ENCODE measurements around the gene KCNQ1.

The KCNQ1 gene

GRCh38 chr11:2761131-2762030 is 316.6 kb downstream of the KCNQ1 start:
- no peak overlapping the region for H3K4me3 ChIP-seq (ENCODE audit: low read length)
- no peak for DNase-seq (ENCODE audit: low read depth)
- no peak for TF ChIP-seq CTCF (IDR thresholded peaks at IDR 0.05; ENCODE audit: insufficient read depth, low read depth, low read length, missing control alignments)

- DNase-seq (ENCODE audit: low read depth), result no peak
- TF ChIP-seq CTCF (IDR thresholded peaks at IDR 0.05; ENCODE audit: insufficient read depth, low read depth, low read length, missing control alignments), result no peak
- H3K4me3 ChIP-seq (ENCODE audit: low read length), result no peak overlapping the region
These were observed 317.2 kb downstream of the KCNQ1 start for GRCh38 chr11:2762031-2762380.

GRCh38 chr11:2762451-2762850 is 317.6 kb downstream of the KCNQ1 start:
- DNase-seq (ENCODE audit: low read depth), result no peak
- no peak for TF ChIP-seq CTCF (IDR thresholded peaks at IDR 0.05; ENCODE audit: insufficient read depth, low read depth, low read length, missing control alignments)
- H3K4me3 ChIP-seq (ENCODE audit: low read length), result no peak overlapping the region

- DNase-seq (ENCODE audit: low read depth), result no peak
- no peak for TF ChIP-seq CTCF (IDR thresholded peaks at IDR 0.05; ENCODE audit: insufficient read depth, low read depth, low read length, missing control alignments)
- no peak overlapping the region for H3K4me3 ChIP-seq (ENCODE audit: low read length)
These were observed 319.2 kb downstream of the KCNQ1 start for GRCh38 chr11:2763984-2764383.

GRCh38 chr11:2765491-2765890 is 320.7 kb downstream of the KCNQ1 start:
- no peak overlapping the region for H3K4me3 ChIP-seq (ENCODE audit: low read length)
- no peak for TF ChIP-seq CTCF (IDR thresholded peaks at IDR 0.05; ENCODE audit: insufficient read depth, low read depth, low read length, missing control alignments)
- no peak for DNase-seq (ENCODE audit: low read depth)

GRCh38 chr11:2766166-2766565 is 321.4 kb downstream of the KCNQ1 start:
- H3K4me3 ChIP-seq (ENCODE audit: low read length), result no peak overlapping the region
- DNase-seq (ENCODE audit: low read depth), result no peak
- no peak for TF ChIP-seq CTCF (IDR thresholded peaks at IDR 0.05; ENCODE audit: insufficient read depth, low read depth, low read length, missing control alignments)

GRCh38 chr11:2767071-2767470 is 322.3 kb downstream of the KCNQ1 start:
- DNase-seq (ENCODE audit: low read depth), result no peak
- H3K4me3 ChIP-seq (ENCODE audit: low read length), result no peak overlapping the region
- TF ChIP-seq CTCF (IDR thresholded peaks at IDR 0.05; ENCODE audit: insufficient read depth, low read depth, low read length, missing control alignments), result no peak

Measured in epithelial cell of esophagus (primary cell).